GM18951 (cell line): ENCODE measurements around the gene ANO2.

Experiments
- POLR2A ChIP-seq: IDR thresholded peaks from 4 replicates; pipeline ENCODE4 v1.6.1; 2011; ENCODE audit warnings: mild to moderate bottlenecking; ENCODE audit not compliant: insufficient read length, insufficient read depth; ENCODE audit errors: extremely low read depth
- in situ Hi-C: fragments of 300-500 bp; cut with MboI; formaldehyde crosslinking; loops from one replicate; pipeline ENCODE4 v1.12.0; 2022; ENCODE audit warnings: low sequenced_read_pairs, mixed read lengths, inconsistent platforms; ENCODE audit not compliant: unreplicated experiment

ANO2 gene

DNA sequence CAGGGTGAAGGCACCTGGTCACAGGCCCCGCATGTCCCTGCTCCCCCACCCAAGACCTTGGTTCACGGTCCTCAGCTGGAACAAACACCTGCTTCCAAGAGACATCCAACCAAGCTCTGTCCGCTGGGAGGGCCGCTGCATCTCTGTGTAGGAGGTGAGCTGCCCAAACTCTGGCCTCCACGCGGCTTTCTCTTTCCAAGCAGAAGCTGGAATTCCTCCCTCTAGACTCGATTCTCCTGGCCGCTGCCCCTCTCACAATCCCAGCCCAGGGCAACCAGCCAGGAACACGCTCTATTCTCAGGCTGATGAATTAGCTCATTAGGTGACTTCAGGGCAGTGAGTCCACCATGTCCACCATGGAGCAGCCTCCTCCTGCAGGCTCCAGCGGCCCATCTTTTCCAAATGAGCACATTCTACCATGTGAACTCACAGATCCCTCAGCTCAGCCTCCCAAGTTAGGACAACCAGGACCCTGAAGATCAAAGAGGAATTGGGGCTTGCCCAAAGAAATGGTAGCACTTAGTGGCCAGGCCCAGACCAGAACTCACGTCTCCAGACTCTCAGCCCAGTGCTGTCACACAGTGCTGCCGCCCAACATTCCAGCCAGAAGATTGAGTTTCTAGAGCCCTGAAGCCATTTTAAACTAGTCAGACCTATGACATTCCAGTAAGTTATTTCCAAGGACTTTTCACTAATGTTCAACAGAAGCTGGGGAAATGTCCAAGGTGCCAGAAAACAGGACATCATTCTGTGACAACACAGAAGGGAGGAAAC, 146.6 kb downstream of the ANO2 start:
- TF ChIP-seq POLR2A = no peak
- in situ Hi-C loops = no loop called here

DNA sequence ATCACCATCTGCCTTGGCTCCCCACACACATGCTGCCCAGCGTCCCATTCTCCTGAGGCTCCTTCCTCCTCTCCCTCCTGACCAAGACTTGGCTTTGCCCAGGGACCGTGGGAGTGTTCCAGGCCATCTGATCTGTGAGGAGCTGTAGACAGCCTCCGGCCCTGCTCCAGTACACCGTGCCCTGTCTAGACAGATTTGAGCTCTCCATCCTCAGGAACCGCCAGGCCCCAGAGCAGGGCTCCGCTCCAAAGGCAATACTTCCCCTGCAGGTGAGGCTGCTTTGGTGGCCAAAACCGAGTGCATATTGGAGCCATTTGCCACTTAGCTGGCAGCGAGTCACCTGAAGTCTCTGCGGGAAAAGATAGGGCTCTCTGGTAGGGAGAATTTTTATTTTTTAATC, 147.4 kb downstream of the ANO2 start:
- TF ChIP-seq POLR2A = no peak
- in situ Hi-C loops = no loop called here

DNA sequence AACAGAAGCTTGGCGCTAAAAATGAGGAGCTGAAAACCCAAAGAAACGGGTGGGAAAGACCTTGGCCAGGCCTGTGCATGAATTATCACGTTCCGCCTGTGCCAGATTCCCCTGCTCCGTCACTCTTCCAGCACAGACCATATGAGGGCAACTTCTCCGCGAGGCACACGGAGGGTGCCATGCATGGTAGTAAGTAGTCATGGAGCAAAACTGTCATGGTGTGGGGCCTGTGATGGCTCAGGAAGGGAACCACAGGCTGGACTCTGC, 148.2 kb downstream of the ANO2 start:
- in situ Hi-C loops = no loop called here

DNA sequence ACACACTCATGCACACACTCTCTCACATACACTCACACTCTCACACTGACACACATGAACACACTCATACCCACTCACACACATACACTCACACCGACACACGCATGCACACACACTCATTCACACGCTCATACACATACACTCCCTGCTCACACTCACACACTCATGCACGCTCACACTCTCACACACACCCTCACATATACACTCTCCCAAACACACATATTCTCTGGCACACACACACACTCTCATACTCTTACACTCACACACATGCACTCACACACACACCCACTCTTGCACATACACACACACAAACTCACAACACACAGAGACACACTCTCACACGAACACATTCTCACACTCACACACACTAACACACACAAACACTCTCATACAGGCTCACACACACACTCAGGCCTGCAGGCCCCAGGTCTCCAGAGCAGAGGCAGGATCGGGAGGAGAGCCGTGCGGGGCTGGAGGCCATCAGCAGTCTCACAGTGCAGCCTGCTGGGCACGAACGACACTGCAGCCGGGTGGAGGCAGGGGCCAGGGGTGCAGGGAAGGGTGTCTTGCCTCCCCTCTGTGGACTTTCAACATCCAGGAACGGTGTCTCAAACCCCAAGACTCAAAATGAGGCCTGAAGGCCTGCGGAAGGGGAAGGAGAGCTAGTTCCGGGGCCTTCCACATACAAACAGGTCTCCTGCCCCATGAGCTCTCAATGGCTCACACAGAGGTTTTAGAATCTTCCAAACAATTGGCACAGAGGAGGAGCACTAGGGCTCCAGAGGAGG, 148.7 kb downstream of the ANO2 start:
- in situ Hi-C loops = no loop called here
- TF ChIP-seq POLR2A = no peak

More for the DNA sequence above, 148.2 kb downstream of the ANO2 start:
- no peak for TF ChIP-seq POLR2A

DNA sequence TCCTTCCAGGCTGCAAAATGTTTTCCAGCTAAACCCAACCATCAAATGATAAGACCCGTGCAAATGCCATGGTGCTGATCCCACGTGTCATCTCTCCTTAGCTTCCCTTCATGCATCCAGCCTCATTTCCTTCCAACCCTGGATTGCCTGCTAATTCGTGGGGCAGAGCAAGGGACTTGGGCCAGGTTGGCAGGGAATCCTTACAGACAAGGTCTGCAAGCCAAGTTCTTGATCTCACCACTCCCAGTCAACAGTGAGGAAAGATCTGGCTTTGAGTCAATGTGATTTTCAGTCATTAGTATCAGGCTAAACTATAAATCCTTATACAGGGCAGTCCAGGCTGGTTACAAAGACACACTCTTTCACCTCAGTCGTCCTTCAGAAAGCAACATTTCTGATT, 150.9 kb downstream of the ANO2 start:
- in situ Hi-C loops = no loop called here
- TF ChIP-seq POLR2A = no peak

DNA sequence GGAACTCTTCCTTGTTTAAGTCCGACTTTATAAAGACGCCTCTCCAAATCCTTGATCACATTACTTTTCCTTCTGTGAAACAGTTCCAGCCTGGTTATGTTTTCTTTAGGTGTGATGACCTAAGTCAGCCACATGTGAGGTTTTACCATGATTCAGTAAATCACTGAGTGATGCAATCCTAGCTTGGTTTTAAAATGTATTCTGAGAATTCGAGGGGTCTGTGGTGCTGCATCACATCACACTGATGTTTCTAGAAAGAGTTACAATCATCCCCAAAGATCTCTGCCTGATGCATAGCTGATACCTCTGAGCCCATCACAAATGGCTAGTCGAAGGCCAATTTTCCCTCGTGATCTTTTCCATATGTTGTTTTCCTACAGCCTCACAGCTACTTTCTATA, 152.7 kb downstream of the ANO2 start:
- no peak for TF ChIP-seq POLR2A

DNA sequence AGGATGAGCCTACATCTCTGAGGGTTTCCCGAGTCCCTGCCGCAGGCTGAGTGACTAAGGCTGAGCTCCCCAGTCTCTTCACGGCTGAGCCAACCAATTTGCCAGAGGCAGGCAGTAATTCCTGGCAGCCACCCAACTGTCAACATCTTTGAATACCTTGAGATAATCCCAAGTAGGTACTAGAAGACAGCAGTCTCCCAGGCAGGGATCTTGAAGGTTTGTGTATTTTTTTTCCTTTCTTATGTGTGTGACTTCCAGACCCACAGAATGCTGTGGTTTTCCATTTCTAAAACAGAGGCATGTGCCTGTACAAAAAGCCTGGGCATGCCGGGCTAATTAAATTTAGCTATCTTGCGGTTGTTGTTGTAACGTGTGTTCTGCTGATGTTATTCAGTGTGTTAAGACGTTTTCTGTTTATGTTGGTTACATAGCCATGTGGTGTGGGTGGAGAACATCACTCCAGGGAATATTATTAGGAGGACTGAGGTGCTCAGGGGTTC, 155.5 kb downstream of the ANO2 start:
- no peak for TF ChIP-seq POLR2A
- in situ Hi-C loops = no loop called here

More for the DNA sequence above, 152.7 kb downstream of the ANO2 start:
- in situ Hi-C loops = no loop called here

DNA sequence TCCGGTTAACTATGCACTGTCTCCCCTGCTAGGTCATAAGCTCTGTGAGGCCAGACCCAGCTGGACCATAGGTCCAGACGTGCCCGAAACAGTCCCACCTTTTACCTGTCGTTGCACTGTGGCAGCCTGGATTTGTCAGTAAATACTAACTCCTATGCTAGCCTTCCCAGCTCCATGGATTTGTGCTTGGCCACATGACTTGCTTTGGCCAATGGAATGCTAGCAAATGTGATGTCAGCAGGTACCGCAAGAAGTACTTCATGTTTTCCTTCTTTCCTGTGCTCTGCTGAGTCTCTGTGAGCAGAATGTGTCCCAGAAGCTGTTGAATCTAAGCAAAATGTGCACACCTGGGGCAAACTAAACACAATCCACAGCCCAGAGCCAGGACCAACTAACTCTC, 157.2 kb downstream of the ANO2 start:
- TF ChIP-seq POLR2A = no peak
- in situ Hi-C loops = no loop called here

DNA sequence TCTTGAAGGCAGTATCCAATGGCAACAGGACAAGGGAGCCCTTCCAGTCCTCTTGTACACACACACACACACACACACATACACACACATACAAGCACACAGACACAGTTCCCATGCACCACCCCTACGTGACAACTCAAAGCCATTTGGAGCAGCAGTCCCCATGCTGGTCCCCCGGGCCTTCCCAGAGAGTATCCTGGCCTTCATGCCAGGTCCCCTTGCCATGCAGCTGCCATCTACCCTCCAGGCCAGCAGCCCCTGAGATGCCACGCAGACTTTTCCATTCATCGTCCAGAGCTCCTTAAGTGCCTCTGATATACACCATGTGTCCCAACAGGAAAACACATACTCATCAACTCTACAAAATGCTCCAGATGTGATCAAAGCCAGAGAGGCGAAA, 159.5 kb downstream of the ANO2 start:
- TF ChIP-seq POLR2A = no peak
- in situ Hi-C loops = no loop called here

DNA sequence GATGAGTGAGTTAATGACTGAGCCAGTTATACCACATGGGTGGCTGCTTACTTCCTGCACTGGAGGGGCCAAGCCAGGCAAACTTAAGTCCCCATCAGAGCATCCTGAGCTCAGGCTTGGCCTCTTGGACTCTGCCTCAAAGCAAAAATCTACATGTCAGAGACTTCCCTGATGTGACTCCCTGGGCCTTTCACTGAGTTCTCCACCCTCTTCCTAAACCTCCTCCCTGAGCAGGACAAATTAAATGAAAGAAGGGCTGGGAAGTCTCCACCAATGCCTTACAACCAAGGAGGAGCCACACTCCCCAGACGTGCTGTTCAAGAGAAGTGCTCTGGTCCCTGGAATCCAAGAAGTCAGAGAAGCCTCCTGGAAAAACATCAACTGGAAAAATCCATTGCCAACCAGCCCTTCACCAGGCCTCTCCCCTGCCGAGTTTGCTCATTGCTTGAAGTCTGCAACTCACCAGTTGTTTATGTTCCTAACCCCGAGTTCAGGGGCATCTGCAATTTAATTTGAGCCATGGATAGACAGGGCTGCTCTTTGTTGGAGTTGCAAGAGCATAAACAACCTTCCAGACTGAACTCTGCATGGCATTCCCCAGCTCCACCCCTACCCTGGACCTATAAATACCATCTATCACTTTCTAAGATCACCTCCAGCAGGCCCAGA, 160.5 kb downstream of the ANO2 start:
- no peak for TF ChIP-seq POLR2A
- in situ Hi-C loops = no loop called here

DNA sequence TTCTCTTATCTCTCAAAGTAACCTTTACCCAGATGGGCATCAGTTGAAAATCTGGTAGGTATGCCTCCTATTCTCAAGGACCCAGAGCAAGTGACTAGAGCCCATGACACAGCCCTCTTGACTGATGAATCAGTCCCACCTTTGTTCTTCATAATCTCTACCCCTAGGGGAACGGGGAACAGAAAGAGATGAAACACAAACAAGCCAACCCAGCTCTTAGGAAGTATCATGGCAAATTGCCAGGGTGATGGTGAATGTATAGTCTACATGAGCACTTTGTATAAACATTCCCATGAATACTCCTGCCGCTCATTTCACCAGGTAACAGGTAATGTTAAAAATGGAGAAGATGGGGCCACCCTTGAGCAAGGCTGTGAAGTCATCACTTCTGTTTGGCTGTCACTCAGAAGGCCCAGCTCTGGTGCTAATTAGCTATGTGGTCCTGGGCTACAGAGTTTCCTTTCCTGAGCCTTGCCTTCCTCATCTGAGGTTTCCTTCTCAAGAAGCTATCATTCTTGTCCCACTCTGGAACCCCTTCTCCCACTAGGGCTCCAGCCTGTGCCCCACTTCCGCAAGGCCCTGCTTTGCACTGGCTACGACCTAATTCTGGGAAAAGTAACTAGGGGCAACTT, 161.7 kb downstream of the ANO2 start:
- no peak for TF ChIP-seq POLR2A
- in situ Hi-C loops = no loop called here

DNA sequence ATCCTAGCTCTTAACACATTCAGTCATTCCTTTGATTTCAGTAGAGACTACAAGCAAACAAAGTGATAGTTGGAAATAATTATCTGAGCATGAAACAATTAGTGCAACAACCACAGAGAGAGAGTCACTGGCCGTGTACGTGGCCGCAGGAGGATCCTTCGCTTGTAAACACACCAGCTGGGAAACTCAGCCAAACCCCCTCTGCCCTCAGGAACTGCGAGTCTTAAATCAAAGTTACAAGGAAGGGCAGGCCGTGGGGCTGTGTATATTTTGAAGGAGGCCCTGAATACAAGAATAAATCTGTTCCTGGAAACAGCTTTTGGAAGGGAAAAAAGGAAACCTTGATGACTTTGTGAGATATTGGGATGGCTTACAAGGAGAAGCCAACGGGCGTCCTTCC, 164.5 kb downstream of the ANO2 start:
- TF ChIP-seq POLR2A = no peak
- in situ Hi-C loops = no loop called here

DNA sequence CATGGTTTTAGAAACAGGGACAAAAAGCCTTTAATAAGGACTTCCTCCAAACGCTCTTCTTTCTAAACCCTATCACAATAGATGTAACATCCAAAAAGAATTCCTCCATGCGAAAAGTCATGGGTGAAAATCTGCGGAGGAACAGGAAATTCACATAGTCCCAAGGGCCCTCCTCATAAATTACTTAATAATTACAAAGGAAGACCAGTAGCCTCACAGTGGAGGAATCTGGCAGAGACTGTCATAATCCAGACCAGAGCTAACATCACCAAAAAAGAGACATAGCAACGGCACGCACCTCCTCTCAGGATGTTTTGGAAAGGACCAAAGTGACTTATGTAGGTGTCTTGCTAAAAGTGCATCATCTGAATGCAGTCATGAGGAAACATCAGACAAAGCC, 165.7 kb downstream of the ANO2 start:
- in situ Hi-C loops = no loop called here
- TF ChIP-seq POLR2A = no peak
